A549 (cell line): ENCODE measurements around the gene RAB3GAP1. TPM values are rescaled to one million over a fixed set of nuclear protein-coding genes. Genes with fewer than 3 reads are reported as not detected.

Experiments
- ATAC-seq, 2 experiments: fragments of 200-7000 bp in 1 of 2; fragments of >200 bp in 1 of 2; cut with Nextera tagmentation in 1 of 2; cut with Tn5 transposase in 1 of 2; 3 replicates each; pipeline versions ENCODE4 v1.8.0 to v1.9.1; 2018 to 2020; ENCODE audit warnings: mild to moderate bottlenecking in 1 of 2, moderate library complexity in 1 of 2
- CTCF ChIA-PET: fragments of 300-600 bp; sonication (Branson Sonifier 250); formaldehyde crosslinking; extraction: SDS; loops from one replicate; lab custom pipeline; 2021; ENCODE audit warnings: antibody characterized with exemption, inconsistent platforms; lab: Yijun Ruan, JAX
- POLR2A ChIA-PET: fragments of 350-600 bp; formaldehyde crosslinking; extraction: SDS; loops from one replicate; lab custom pipeline; 2021; ENCODE audit warnings: antibody characterized with exemption, inconsistent platforms; lab: Yijun Ruan, JAX
- DNase-seq, 2 experiments: peaks; one replicate each; pipeline versions ENCODE4 v3.0.0 to v3.0.0-alpha.2; 2011 to 2016; ENCODE audit warnings: low read depth in 1 of 2, low spot score in 1 of 2
- FAIRE-seq: peaks from 2 replicates; lab custom pipeline; 2011; peaks lifted over from hg19 to GRCh38; lab: Jason Lieb, UNC
- H3K27ac ChIP-seq, 2 experiments: fragments of >200 bp; sonication (Bioruptor Twin); formaldehyde crosslinking; 3 replicates each; pipeline ENCODE4 v1.5.1; 2016 to 2017
- H3K4me1 ChIP-seq: fragments of >200 bp; sonication (Bioruptor Twin); formaldehyde crosslinking; 3 replicates; pipeline ENCODE4 v1.6.1; 2016
- H3K4me2 ChIP-seq: fragments of >200 bp; sonication (Bioruptor Twin); formaldehyde crosslinking; 3 replicates; pipeline ENCODE4 v1.6.1; 2016
- H3K4me3 ChIP-seq: fragments of >200 bp; sonication (Bioruptor Twin); formaldehyde crosslinking; 3 replicates; pipeline ENCODE4 v1.5.1; 2016
- H3K9me3 ChIP-seq: fragments of >200 bp; sonication (Bioruptor Twin); formaldehyde crosslinking; 3 replicates; pipeline ENCODE4 v1.6.1; 2016
- BHLHE40 ChIP-seq: IDR thresholded peaks from 2 replicates; pipeline ENCODE4 v1.6.1; 2012; ENCODE audit warnings: low read depth, low read length, inconsistent platforms
- CBX2 ChIP-seq: fragments of 200-600 bp; sonication (generic); IDR thresholded peaks from 2 replicates; pipeline ENCODE4 v1.6.1; 2016; ENCODE audit warnings: low read depth, mild to moderate bottlenecking, borderline replicate concordance
- CBX8 ChIP-seq: fragments of 200-600 bp; sonication (generic); IDR thresholded peaks from 2 replicates; pipeline ENCODE4 v1.6.1; 2016
- CEBPB ChIP-seq, 2 experiments: fragments of >200 bp in 1 of 2; sonication (Bioruptor Twin) in 1 of 2; formaldehyde crosslinking in 1 of 2; IDR thresholded peaks; 2 replicates each; pipeline ENCODE4 v1.6.1; 2012 to 2016
- CHD2 ChIP-seq: fragments of 150-350 bp; IDR thresholded peaks from 2 replicates; pipeline ENCODE4 v1.6.1; 2014; ENCODE audit warnings: low read length; ENCODE audit not compliant: partially characterized antibody
- EP300 ChIP-seq, 2 experiments: fragments of >200 bp; sonication (Bioruptor Twin); formaldehyde crosslinking; IDR thresholded peaks; 2 replicates in 1 of 2; 3 replicates in 1 of 2; pipeline ENCODE4 v1.6.1; 2016 to 2017
- FOSB ChIP-seq: fragments of 250-450 bp; sonication (Bioruptor Pico); IDR thresholded peaks from 2 replicates; pipeline ENCODE4 v1.5.0; 2020; ENCODE audit warnings: mild to moderate bottlenecking, moderate library complexity
- HOXB13 ChIP-seq: fragments of 250-450 bp; sonication (Bioruptor Pico); IDR thresholded peaks from 2 replicates; pipeline ENCODE4 v1.5.0; 2020; ENCODE audit warnings: low read depth, mild to moderate bottlenecking, moderate library complexity
- MAZ ChIP-seq: fragments of 150-350 bp; IDR thresholded peaks from 2 replicates; pipeline ENCODE4 v1.6.1; 2014; ENCODE audit warnings: antibody characterized with exemption, low read depth, low read length, borderline replicate concordance
- NFE2L2 ChIP-seq: fragments of 150-350 bp; conservative IDR thresholded peaks from 2 replicates; pipeline ENCODE4 v1.6.1; 2014; ENCODE audit warnings: low read length
- NPAS2 ChIP-seq: fragments of 250-450 bp; sonication (Bioruptor Pico); IDR thresholded peaks from 2 replicates; pipeline ENCODE4 v1.8.0; 2022; ENCODE audit warnings: mild to moderate bottlenecking, moderate library complexity, borderline replicate concordance
- PHF8 ChIP-seq: fragments of 200-600 bp; sonication (generic); IDR thresholded peaks from 2 replicates; pipeline ENCODE4 v1.6.1; 2016; ENCODE audit warnings: low read depth, mild to moderate bottlenecking, antibody characterized with exemption, moderate library complexity, borderline replicate concordance
- POLR2A ChIP-seq: IDR thresholded peaks from 2 replicates; pipeline ENCODE4 v1.6.1; 2012; ENCODE audit warnings: mild to moderate bottlenecking, low read length
- POLR2AphosphoS2 ChIP-seq: conservative IDR thresholded peaks from 2 replicates; pipeline ENCODE4 v1.6.1; 2012; ENCODE audit warnings: low read length, improper control_type of control experiment, inconsistent platforms
- RARB ChIP-seq: fragments of 250-450 bp; sonication (Bioruptor Pico); IDR thresholded peaks from 2 replicates; pipeline ENCODE4 v1.8.0; 2021; ENCODE audit warnings: mild to moderate bottlenecking, moderate library complexity
- RFX5 ChIP-seq: fragments of 450-650 bp; IDR thresholded peaks from 2 replicates; pipeline ENCODE4 v1.7.1; 2014; ENCODE audit warnings: antibody characterized with exemption, mild to moderate bottlenecking, moderate library complexity
- SMC3 ChIP-seq: fragments of >200 bp; sonication (Bioruptor Twin); formaldehyde crosslinking; IDR thresholded peaks from 3 replicates; pipeline ENCODE4 v1.6.1; 2018; ENCODE audit warnings: inconsistent platforms
- SREBF2 ChIP-seq: fragments of 450-650 bp; IDR thresholded peaks from 2 replicates; pipeline ENCODE4 v1.6.1; 2014; ENCODE audit warnings: mild to moderate bottlenecking, moderate library complexity
- TFCP2L1 ChIP-seq: fragments of 250-450 bp; sonication (Bioruptor Pico); IDR thresholded peaks from 2 replicates; pipeline ENCODE4 v1.5.0; 2021; ENCODE audit warnings: mild to moderate bottlenecking
- TP53 ChIP-seq: fragments of 250-450 bp; sonication (Bioruptor Pico); IDR thresholded peaks from 2 replicates; pipeline ENCODE4 v1.5.0; 2021; ENCODE audit warnings: mild to moderate bottlenecking, moderate library complexity
- ZC3H11A ChIP-seq: fragments of 450-650 bp; IDR thresholded peaks from 2 replicates; pipeline ENCODE4 v1.6.1; 2014; ENCODE audit warnings: antibody characterized with exemption, mild to moderate bottlenecking
- WGBS: methylation state at CpG from one replicate; pipeline ENCODE4 v1.1.6; 2017; ENCODE audit errors: missing lambda C conversion rate; 5-methylcytosine and 5-hydroxymethylcytosine counted together
- polyA plus RNA-seq, 4 experiments: library from polyadenylated mRNA; depleted of rRNA in 3 of 4; stranded (reverse); fragments of >200 nt; fragmentation: RNase III in 1 of 4; extraction: RNeasy Plus Mini Kit Qiagen cat#74134 plus additional on column Dnase treatment in 1 of 4; gene quantifications; 2 replicates in 3 of 4; 3 replicates in 1 of 4; pipeline ENCODE4 v1.2.3, GENCODE V29; 2011 to 2017
- TF ChIP-seq, protein P1 (sequence below): fragments of 250-450 bp; sonication (Bioruptor Pico); IDR thresholded peaks from 2 replicates; pipeline ENCODE4 v1.5.0; 2020; ENCODE audit warnings: low read depth, mild to moderate bottlenecking, moderate library complexity
- TF ChIP-seq, protein P2 (sequence below): fragments of 250-450 bp; sonication (Bioruptor Pico); IDR thresholded peaks from 2 replicates; pipeline ENCODE4 v1.5.0; 2021; ENCODE audit warnings: mild to moderate bottlenecking, moderate library complexity, borderline replicate concordance
- TF ChIP-seq, protein P3 (sequence below): fragments of 150-350 bp; IDR thresholded peaks from 2 replicates; pipeline ENCODE4 v1.6.1; 2014; ENCODE audit warnings: low read depth, mild to moderate bottlenecking, low read length

The RAB3GAP1 gene
- polyA plus RNA-seq, 2 of the 4 experiments (the other 2 are of a cell fraction), result 29.7 to 44.6 TPM

DNA sequence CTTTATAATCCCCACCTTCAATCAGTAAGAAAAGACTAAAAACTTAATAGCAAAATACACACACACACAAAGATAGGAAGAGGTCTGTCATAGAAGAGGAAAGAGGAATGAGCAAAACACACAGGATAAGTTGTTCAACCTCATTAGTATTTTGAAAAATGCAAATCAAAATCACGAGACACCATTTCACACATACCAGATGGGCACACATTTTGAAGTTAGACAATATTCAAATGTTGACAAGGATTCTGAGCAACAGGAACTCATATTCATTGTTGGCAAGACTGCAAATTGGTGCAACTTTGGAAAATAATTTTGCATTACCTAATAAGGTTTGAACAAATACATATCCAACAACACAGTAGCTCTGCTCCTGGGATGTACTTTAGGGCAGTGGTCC is 127.6 kb downstream of the RAB3GAP1 start:
- no peak for TF ChIP-seq POLR2AphosphoS2
- TF ChIP-seq, protein P1, sequence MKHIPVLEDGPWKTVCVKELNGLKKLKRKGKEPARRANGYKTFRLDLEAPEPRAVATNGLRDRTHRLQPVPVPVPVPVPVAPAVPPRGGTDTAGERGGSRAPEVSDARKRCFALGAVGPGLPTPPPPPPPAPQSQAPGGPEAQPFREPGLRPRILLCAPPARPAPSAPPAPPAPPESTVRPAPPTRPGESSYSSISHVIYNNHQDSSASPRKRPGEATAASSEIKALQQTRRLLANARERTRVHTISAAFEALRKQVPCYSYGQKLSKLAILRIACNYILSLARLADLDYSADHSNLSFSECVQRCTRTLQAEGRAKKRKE (CRISPR knock-in tag), result no peak
- no peak for TF ChIP-seq BHLHE40
- TF ChIP-seq, protein P2, sequence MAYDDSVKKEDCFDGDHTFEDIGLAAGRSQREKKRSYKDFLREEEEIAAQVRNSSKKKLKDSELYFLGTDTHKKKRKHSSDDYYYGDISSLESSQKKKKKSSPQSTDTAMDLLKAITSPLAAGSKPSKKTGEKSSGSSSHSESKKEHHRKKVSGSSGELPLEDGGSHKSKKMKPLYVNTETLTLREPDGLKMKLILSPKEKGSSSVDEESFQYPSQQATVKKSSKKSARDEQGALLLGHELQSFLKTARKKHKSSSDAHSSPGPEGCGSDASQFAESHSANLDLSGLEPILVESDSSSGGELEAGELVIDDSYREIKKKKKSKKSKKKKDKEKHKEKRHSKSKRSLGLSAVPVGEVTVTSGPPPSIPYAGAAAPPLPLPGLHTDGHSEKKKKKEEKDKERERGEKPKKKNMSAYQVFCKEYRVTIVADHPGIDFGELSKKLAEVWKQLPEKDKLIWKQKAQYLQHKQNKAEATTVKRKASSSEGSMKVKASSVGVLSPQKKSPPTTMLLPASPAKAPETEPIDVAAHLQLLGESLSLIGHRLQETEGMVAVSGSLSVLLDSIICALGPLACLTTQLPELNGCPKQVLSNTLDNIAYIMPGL, result no peak
- TF ChIP-seq HOXB13 (CRISPR knock-in tag), result no peak
- TF ChIP-seq, protein P3, sequence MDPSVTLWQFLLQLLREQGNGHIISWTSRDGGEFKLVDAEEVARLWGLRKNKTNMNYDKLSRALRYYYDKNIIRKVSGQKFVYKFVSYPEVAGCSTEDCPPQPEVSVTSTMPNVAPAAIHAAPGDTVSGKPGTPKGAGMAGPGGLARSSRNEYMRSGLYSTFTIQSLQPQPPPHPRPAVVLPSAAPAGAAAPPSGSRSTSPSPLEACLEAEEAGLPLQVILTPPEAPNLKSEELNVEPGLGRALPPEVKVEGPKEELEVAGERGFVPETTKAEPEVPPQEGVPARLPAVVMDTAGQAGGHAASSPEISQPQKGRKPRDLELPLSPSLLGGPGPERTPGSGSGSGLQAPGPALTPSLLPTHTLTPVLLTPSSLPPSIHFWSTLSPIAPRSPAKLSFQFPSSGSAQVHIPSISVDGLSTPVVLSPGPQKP, result no peak
- no peak for TF ChIP-seq ZC3H11A
- no peak for TF ChIP-seq SREBF2
- 100% methylated on average over 1 of the region's 1 CpG for WGBS

DNA sequence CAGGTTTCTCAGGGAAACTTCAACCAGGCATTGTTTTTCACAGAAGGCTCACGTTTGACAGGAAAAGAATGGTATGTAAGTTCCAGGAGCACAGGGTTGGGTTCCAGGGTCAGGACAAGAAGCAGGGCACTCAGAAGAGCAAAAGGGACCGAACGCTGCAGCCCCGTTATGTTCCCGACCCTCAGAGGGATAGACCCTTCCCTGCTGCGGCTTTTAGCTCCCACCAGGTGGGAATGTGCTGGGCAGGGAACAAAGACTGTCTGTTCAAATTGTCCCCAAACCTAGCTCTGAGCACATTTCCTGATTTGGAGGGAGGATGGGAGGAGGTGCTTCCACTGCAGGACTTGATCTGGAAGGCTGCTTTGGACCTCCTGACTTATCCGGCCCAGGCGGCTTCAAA is 130.1 kb downstream of the RAB3GAP1 start:
- POLR2A ChIA-PET, result no interaction called here
- Histone ChIP-seq H3K9me3 (no peaks in the 10 kb centered on the region), H3K4me2 (no peak overlapping the region), H3K27ac (no peak overlapping the region), H3K4me3 (no peak overlapping the region), H3K4me1 (no peaks in the 10 kb centered on the region)
- CTCF ChIA-PET, result no interaction called here
- TF ChIP-seq, protein P2, result no peak
- TF ChIP-seq NPAS2 (CRISPR knock-in tag) (no peak), FOSB (CRISPR knock-in tag) (no peak), TFCP2L1 (CRISPR knock-in tag) (no peak), CBX2 (no peak), HOXB13 (CRISPR knock-in tag) (no peak), CHD2 (no peak), ZC3H11A (no peak), RARB (CRISPR knock-in tag) (no peak), NFE2L2 (no peak), EP300 (IDR thresholded peaks at IDR 0.05) (no peak), CBX8 (no peak), RFX5 (no peak), TP53 (CRISPR knock-in tag) (no peak), CEBPB (IDR thresholded peaks at IDR 0.05) (no peak), SMC3 (no peak), PHF8 (no peak), POLR2A (no peak), MAZ (no peak)
- ATAC-seq (no peak), DNase-seq (no peak), FAIRE-seq (no peak)
- 80% methylated on average over 7 of the region's 8 CpGs for WGBS

More for the DNA sequence above, 127.6 kb downstream of the RAB3GAP1 start:
- Histone ChIP-seq H3K4me3 (no peak overlapping the region), H3K4me1 (no peaks in the 10 kb centered on the region), H3K9me3 (no peaks in the 10 kb centered on the region), H3K27ac (no peak overlapping the region), H3K4me2 (no peak overlapping the region)
- POLR2A ChIA-PET, result no interaction called here
- FAIRE-seq (no peak), ATAC-seq (no peak), DNase-seq (no peak)
- CTCF ChIA-PET, result no interaction called here
